ENCODE measurements around the gene KLHL13.

The KLHL13 gene

GRCh38 chrX:117985241-117985640 is 131.4 kb downstream of the KLHL13 start:
- no peak overlapping the region for H3K4me3 ChIP-seq (ENCODE audit: control insufficient read depth, low read depth, low read length)
- DNase-seq (ENCODE audit: low read depth), result no peak
- TF ChIP-seq CTCF (conservative IDR thresholded peaks at IDR 0.05; ENCODE audit: control insufficient read depth, insufficient read depth, low read depth, low read length), result peak; percentile 11

DNA sequence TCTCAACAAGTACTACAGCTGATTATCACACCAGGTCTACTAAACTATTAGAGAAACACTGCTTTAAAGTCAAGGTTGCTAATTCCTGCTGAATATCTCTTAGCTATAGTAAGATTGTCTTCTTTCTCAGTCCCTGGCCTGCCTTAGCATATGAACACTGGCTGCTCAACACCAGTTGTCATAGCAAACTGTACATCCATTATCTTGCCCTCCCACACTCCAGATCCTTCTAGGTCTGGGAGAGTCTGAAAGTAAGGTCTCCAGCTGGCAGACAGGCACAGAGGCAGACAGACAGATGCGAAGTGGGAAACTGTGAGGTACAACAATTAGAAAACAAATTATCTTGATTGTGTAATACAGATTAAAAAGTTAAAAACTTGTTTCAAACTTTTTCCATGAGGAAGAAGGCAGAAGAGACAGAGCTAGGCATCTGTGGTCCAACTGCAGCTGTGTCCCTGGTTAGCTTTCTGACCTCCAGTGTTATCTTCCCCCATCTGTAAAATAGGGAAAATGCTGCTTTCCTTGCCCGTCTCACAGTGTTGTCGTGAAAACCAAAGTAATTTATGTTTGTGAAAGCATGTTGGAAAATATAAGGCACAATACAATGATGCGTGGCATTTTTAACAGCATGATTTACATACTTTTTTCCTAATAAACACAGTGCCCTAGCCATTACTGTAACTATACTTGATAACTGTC is 133.8 kb downstream of the KLHL13 start:
- no peak for DNase-seq (ENCODE audit: low read depth)
- no peak for TF ChIP-seq CTCF (conservative IDR thresholded peaks at IDR 0.05; ENCODE audit: control insufficient read depth, insufficient read depth, low read depth, low read length)
- no peak overlapping the region for H3K4me3 ChIP-seq (ENCODE audit: control insufficient read depth, low read depth, low read length)

DNA sequence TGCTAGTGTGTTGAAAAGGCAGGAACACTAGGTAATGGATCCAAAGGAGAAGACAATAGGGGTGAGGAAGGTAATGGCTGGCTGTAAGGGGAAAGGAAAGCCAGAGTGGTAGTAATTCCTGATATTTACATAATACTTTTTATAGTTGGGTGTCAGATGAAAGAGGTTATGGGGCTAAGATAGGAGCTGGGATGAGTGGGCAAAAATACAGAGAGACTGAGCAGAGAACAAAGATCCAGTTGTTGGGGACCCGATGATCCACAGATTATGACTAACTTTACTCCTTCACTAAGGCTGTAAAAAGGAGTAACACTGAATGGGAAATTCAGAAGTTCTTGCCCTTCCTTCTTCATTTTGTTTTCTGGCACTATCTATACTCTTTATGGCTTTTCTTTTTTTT is 138.2 kb downstream of the KLHL13 start:
- no peak overlapping the region for H3K4me3 ChIP-seq (ENCODE audit: control insufficient read depth, low read depth, low read length)
- TF ChIP-seq CTCF (conservative IDR thresholded peaks at IDR 0.05; ENCODE audit: control insufficient read depth, insufficient read depth, low read depth, low read length), result no peak
- DNase-seq (ENCODE audit: low read depth), result no peak

DNA sequence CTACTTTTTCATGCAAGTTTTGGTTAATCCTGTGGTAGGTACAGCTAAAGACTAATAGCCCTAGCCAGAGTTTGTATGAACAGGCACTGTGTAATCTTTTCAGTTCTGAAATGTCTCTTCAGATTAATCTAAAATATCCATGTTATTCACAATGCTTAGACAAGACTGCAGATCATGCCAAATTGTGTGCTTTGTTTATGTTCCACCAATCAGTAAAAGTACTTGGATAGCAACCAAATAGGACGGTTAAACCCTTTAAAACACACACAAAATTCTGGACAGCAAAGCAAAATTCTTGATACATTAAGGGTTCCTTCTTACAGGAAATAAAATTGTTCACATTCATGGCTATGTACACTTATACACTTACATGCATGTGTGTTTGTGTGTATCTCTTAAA is 139.1 kb downstream of the KLHL13 start:
- H3K4me3 ChIP-seq (ENCODE audit: control insufficient read depth, low read depth, low read length), result no peak overlapping the region
- no peak for DNase-seq (ENCODE audit: low read depth)

GRCh38 chrX:117973110-117973807 is 143.4 kb downstream of the KLHL13 start:
- DNase-seq (ENCODE audit: low read depth), result no peak
- no peak overlapping the region for H3K4me3 ChIP-seq (ENCODE audit: control insufficient read depth, low read depth, low read length)
- TF ChIP-seq CTCF (conservative IDR thresholded peaks at IDR 0.05; ENCODE audit: control insufficient read depth, insufficient read depth, low read depth, low read length), result no peak

More for the DNA sequence above, 139.1 kb downstream of the KLHL13 start:
- no peak for TF ChIP-seq CTCF (conservative IDR thresholded peaks at IDR 0.05; ENCODE audit: control insufficient read depth, insufficient read depth, low read depth, low read length)

- no peak for TF ChIP-seq CTCF (conservative IDR thresholded peaks at IDR 0.05; ENCODE audit: control insufficient read depth, insufficient read depth, low read depth, low read length)
- DNase-seq (ENCODE audit: low read depth), result no peak
- H3K4me3 ChIP-seq (ENCODE audit: control insufficient read depth, low read depth, low read length), result no peak overlapping the region
These were observed 143.9 kb downstream of the KLHL13 start for GRCh38 chrX:117972711-117973109.
